Activated gamma-delta T cell (primary cell): Measurements from ENCODE around the gene MELTF.

Experiments
- DNase-seq: peaks from one replicate; lab custom pipeline; 2025; lab: John Stamatoyannopoulos, UW

Gene MELTF

DNA sequence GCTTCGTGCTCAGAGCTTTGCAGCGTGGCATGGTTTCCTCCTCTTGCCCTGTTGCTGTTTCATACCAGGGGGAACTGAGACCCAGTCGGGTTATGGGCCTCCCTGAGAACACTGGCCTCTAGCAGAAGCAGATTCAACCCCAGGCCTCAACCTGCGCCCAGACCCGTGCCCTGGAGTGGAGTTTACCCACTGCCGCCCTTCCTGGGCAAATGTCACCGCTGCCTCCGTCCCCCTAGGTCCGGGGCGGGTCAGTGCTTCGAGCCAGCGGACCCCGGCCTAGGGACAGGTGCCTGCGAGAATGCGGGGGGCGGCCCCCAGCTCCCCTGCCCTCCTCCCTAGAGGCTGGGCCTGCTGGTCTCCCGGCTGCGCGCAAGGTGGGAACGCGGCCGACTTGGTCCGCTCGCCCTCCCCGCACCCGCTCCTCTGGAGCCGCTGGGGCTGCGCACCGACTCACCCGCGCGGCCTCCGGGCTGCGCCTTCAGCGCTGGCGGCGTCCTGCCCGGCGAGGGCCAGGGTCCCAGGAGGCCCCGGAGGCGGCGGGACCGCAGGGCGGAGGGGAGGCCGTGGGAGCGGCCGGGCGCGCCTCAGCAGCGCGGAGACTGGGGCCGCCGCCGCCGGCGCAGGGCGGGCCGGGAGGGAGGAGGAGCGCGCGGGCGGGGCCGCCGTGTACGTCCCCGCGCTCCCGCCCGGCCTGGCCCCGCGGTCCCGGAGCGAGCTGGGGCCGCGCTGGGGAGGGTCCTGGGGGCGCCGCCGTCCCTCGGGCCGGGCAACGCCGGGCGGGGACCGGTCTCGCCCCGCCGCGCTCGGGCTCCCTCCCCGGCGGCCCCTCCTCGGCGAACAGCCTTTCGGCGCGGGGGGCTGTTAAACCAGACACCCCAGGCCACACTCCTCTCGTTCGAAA lies 61.1 kb downstream of the MELTF start, which contains the start of gene PIGZ:
Gene PIGZ, minus strand, starts transcription at position 601 of the 901 bp plus-strand sequence. CDS start 16,802 bp downstream, outside the sequence.
- DNase-seq = no peak

DNA sequence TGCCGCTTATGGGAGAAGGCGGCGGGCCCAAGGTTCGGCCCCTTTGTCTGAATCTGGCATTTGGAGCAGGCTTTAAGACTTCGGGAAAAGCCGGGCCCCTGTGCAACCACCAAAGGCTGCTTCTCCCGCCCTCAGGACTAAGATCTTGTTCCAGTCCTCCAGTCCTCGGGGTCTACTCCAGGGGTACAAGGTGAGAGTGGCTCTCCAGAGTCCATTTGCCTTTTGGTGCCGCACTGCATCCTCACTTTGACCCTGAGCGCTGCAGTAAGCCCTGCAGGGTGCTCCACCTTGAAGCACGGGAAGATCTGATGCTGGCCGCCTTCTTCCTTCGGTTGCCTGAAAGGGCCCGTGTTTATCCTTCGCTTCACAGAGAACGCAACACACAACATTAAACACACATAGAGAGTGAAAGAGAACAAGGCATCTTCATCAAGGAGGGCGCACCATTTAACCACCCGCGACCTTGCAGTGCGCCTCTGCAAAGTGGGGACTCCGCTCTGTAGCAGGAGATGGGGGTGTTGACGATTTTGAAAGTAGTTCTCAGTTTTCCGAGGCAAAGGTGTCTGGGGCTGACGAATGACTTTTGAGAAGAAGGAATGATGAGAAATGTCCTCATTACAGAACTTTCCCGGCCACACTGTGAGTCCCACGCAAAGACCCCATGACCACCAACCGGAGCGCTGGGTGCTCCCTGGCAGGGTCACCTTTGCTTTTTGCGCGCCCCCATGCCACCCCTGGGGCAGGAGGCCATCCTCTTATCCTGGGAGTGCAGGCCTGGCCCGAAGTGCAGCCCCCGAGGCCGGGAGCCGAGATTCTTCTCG lies 62.0 kb downstream of the MELTF start:
- no peak for DNase-seq

- no peak for DNase-seq
Measured at GRCh38 chr3:196966526-196967401, 62.9 kb downstream of the MELTF start.

DNA sequence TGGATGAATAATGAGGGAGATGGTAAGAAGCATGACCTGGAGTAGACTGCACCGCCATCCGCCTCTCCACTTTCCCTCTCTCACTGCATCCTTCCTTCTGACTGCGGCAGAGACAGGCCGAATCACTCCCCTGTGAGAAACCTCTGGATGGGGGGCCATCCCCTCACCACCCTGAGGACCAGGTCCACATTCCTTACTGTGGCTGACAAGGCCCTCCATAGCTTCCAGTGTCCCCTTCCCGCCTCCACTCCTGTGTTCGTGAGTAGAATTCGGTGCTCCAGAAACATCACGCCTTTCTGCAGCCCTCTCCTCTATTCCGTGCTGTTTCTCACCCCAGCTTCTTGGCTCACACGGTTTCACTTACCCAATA lies 63.8 kb downstream of the MELTF start:
- no peak for DNase-seq

DNA sequence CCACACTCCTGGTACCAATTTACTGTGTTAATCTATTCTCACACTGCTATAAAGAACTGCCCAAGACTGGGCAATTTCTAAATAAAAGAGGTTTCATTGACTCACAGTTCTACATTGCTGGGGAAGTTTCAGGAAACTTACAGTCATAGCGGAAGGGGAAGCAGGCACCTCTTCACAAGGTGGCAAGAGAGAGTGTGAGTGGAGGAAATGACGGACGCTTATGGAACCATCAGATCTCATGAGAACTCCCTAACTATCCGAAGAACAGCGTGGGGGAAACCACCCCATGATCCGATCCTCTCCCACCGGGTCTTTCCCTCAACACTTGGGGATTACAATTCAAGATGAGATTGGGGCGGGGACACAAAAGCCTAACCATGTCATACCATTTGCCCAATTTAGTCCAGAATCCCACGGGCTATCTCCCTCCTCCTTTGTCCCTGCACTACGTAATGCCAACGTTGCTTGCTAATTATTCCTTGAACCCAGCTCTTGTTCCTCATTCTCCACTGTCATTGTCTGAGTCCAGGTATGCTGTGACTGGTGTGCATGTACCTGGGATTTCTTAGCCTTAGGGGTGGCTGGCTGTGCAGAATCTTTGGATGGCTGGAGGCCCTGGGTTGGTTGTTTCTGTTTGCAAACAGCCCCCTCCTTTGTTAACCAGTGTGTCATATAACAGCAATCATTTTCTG lies 64.4 kb downstream of the MELTF start:
- DNase-seq = no peak

GRCh38 chr3:196963631-196963953 lies 66.0 kb downstream of the MELTF start:
- DNase-seq = no peak

- DNase-seq = no peak
Measured at GRCh38 chr3:196962930-196963630, 66.5 kb downstream of the MELTF start.

DNA sequence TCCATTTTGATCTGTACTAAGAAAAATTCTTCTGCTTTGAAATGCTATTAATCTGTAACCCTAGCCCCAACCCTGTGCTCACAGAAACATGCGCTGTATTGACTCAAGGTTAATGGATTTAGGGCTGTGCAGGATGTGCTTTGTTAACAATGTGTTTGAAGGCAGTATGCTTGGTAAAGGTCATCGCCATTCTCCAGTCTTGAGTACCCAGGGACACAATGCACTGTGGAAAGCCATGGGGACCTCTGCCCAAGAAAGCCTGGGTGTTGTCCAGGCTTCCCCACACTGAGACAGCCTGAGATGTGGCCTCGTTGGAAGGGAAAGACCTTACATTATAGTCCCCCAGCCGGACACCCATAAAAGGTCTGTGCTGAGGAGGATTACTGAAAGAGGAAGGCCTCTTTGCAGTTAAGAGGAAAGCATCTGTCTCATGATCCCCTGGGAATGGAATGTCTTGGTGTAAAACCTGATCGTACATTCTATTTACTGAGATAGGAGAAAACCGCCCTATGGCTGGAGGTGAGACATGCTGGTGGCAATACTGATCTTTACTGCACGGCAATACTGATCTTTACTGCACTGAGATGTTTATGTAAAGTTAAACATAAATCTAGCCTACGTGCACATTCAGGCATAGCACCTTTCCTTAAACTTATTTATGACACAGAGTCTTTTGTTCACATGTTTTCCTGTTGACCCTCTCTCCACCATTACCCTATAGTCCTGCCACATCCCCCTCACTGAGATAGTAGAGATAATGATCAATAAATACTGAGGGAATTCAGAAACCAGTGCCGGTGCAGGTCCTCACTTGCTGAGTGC lies 67.3 kb downstream of the MELTF start:
- DNase-seq = no peak

GRCh38 chr3:196954832-196955231 lies 74.8 kb downstream of the MELTF start:
- DNase-seq = no peak
